SU-DHL-6 (cell line): ENCODE results near the gene OSBPL6.
A peak's percentile ranks its signal among the peaks of the same experiment; 100 is the strongest.

Experiments
- H2AFZ ChIP-seq: fragments of 200-600 bp; sonication (generic); 2 replicates; pipeline ENCODE4 v1.6.1; 2014; ENCODE audit warnings: low read depth, mild to moderate bottlenecking, moderate library complexity, mixed read lengths, antibody characterized with exemption, low read length; ENCODE audit not compliant: severe bottlenecking
- H3F3A ChIP-seq: fragments of 200-600 bp; shearing (Covaris generic); 2 replicates; pipeline ENCODE4 v1.6.0; 2016; ENCODE audit warnings: antibody characterized with exemption, mild to moderate bottlenecking; ENCODE audit not compliant: insufficient read depth
- H3K27ac ChIP-seq: fragments of 200-600 bp; sonication (generic); 2 replicates; pipeline ENCODE4 v1.5.1; 2016; ENCODE audit warnings: low read depth, mild to moderate bottlenecking, low read length, moderate library complexity, mixed read lengths
- H3K27me3 ChIP-seq: fragments of 200-600 bp; sonication (generic), shearing (Covaris generic); 2 replicates; pipeline ENCODE4 v1.6.0; 2014; ENCODE audit warnings: mild to moderate bottlenecking, low read length
- H3K36me3 ChIP-seq: fragments of 200-600 bp; sonication (generic); 2 replicates; pipeline ENCODE4 v1.6.1; 2014; ENCODE audit warnings: mild to moderate bottlenecking, low read length, mixed read lengths
- H3K4me2 ChIP-seq: fragments of 300-600, 200-600 bp; shearing (Covaris generic), sonication (generic); 2 replicates; pipeline ENCODE4 v1.6.0; 2014; ENCODE audit warnings: low read length, low read depth, mild to moderate bottlenecking; ENCODE audit not compliant: poor library complexity, severe bottlenecking
- H3K4me3 ChIP-seq: fragments of 200-600 bp; sonication (generic); 2 replicates; pipeline ENCODE4 v1.5.1; 2014; ENCODE audit warnings: antibody characterized with exemption, low read length, mild to moderate bottlenecking, mixed read lengths; ENCODE audit not compliant: insufficient read depth, poor library complexity, severe bottlenecking
- H3K79me2 ChIP-seq: fragments of 200-600 bp; sonication (generic); 2 replicates; pipeline ENCODE4 v1.6.1; 2014; ENCODE audit warnings: mild to moderate bottlenecking, low read length, moderate library complexity; ENCODE audit not compliant: insufficient read depth
- H3K9ac ChIP-seq: fragments of 200-600 bp; sonication (generic); 2 replicates; pipeline ENCODE4 v1.7.0; 2014; ENCODE audit warnings: mild to moderate bottlenecking, low read length
- H3K9me2 ChIP-seq: fragments of 200-600 bp; sonication (generic); replicated peaks from 2 replicates; pipeline ENCODE4 v1.6.1; 2014; ENCODE audit warnings: low read length; ENCODE audit not compliant: insufficient read depth
- H3K9me3 ChIP-seq: fragments of 200-600 bp; sonication (generic); 2 replicates; pipeline ENCODE4 v1.6.1; 2014; ENCODE audit warnings: low read length, mixed read lengths; ENCODE audit not compliant: insufficient read depth
- H4K20me1 ChIP-seq: fragments of 200-600 bp; sonication (generic); 2 replicates; pipeline ENCODE4 v1.6.1; 2014; ENCODE audit warnings: low read depth, mild to moderate bottlenecking, antibody characterized with exemption, low read length, moderate library complexity, mixed read lengths
- CTCF ChIP-seq: fragments of 200-600 bp; sonication (generic); IDR thresholded peaks from one replicate; pipeline ENCODE4 v1.5.1; 2017; ENCODE audit warnings: antibody characterized with exemption, mild to moderate bottlenecking, low read length, moderate library complexity; ENCODE audit not compliant: insufficient read depth, poor library complexity, severe bottlenecking
- EZH2phosphoT487 ChIP-seq: fragments of 200-600 bp; sonication (generic), shearing (Covaris generic); conservative IDR thresholded peaks from 2 replicates; pipeline ENCODE4 v1.6.1; 2018; ENCODE audit warnings: mild to moderate bottlenecking, antibody characterized with exemption, low read length, moderate library complexity, mixed read lengths

OSBPL6 gene

GRCh38 chr2:178436662-178437061, 242.3 kb downstream of the OSBPL6 start:
- Histone ChIP-seq H3K9me3 (no peaks in the 10 kb centered on the region), H4K20me1 (no peaks in the 10 kb centered on the region), H3K9ac (no peak overlapping the region), H3F3A (peaks cover 14% of the 10 kb centered on the region; the same call in 1 of the 2 replicates), H2AFZ (no peak overlapping the region), H3K27ac (no peak overlapping the region), H3K79me2 (no peaks in the 10 kb centered on the region), H3K4me3 (no peak overlapping the region), H3K27me3 (no peaks in the 10 kb centered on the region), H3K9me2 (no peaks in the 10 kb centered on the region), H3K36me3 (peaks cover 66% of the 10 kb centered on the region; the same call in 1 of the 2 replicates), H3K4me2 (no peak overlapping the region)
- TF ChIP-seq CTCF: no peak
- TF ChIP-seq EZH2phosphoT487: no peak

GRCh38 chr2:178441426-178441825, 247.1 kb downstream of the OSBPL6 start:
- H2AFZ ChIP-seq: no peak overlapping the region
- no peak overlapping the region for H3K27ac ChIP-seq
- no peaks in the 10 kb centered on the region for H3K9me3 ChIP-seq
- no peaks in the 10 kb centered on the region for H3K79me2 ChIP-seq
- no peaks in the 10 kb centered on the region for H3K9me2 ChIP-seq
- H3K4me3 ChIP-seq: no peak overlapping the region
- no peak overlapping the region for H3K4me2 ChIP-seq
- H3K36me3 ChIP-seq: peaks cover 68% of the 10 kb centered on the region
- TF ChIP-seq CTCF: no peak
- no peak for TF ChIP-seq EZH2phosphoT487
- H3K27me3 ChIP-seq: no peaks in the 10 kb centered on the region
- no peak overlapping the region for H3K9ac ChIP-seq
- 0 out of 2 replicates have a peak, but pooled peaks cover 13% of the 10 kb centered on the region for H3F3A ChIP-seq
- no peaks in the 10 kb centered on the region for H4K20me1 ChIP-seq

- Histone ChIP-seq H3K27ac (peak overlapping the region; percentile 91), H3K9me3 (no peaks in the 10 kb centered on the region), H3K36me3 (peaks cover 16% of the 10 kb centered on the region), H3K79me2 (peaks cover 23% of the 10 kb centered on the region), H3K4me2 (peak overlapping the region; percentile 91), H3K27me3 (no peaks in the 10 kb centered on the region), H3K9me2 (no peaks in the 10 kb centered on the region), H2AFZ (no peak overlapping the region), H3K4me3 (peak overlapping the region; percentile 77), H3K9ac (peak overlapping the region; percentile 74), H3F3A (peaks cover 20% of the 10 kb centered on the region), H4K20me1 (no peaks in the 10 kb centered on the region)
- no peak for TF ChIP-seq CTCF
- TF ChIP-seq EZH2phosphoT487: no peak
These were observed 254.8 kb downstream of the OSBPL6 start for GRCh38 chr2:178448968-178449661.
